OCI-LY1 (cell line): ENCODE results near the gene C10orf62.

Experiments
- CTCF ChIP-seq: fragments of 200-600 bp; sonication (generic), shearing (Covaris generic); IDR thresholded peaks from 2 replicates; pipeline ENCODE4 v1.5.1; 2017; ENCODE audit warnings: mild to moderate bottlenecking, antibody characterized with exemption, low read length, moderate library complexity, mixed read lengths
- EZH2 ChIP-seq: fragments of 200-600 bp; sonication (generic), shearing (Covaris generic); IDR thresholded peaks from 2 replicates; pipeline ENCODE4 v1.8.0; 2017; ENCODE audit warnings: borderline replicate concordance, mixed run types, mild to moderate bottlenecking, antibody characterized with exemption, low read length, moderate library complexity, mixed read lengths

DNA sequence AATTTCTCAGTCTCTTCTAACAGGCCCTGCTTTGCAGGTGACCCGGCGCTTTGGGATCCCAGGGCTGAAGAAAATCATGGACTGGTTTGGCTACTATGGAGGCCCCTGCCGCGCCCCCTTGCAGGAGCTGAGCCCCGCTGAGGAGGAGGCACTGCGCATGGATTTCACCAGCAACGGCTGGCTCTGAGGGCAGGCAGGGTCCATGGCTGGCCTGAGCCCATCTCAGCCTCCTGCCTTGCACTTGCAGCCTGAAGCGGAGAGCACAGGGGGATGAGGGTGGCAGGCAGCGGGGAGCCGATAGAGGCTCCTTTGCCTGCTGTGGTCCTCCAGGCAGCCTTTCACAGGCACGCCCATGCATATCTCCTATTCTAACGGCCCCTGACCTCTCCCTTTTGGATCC is 22.0 kb downstream of the C10orf62 start:
- TF ChIP-seq CTCF: no peak
- TF ChIP-seq EZH2: no peak
